Transverse colon (tissue), 4 donors: ENCODE results near the gene STK38L. TPM values are rescaled to one million over a fixed set of nuclear protein-coding genes. Genes with fewer than 3 reads are reported as not detected.

Source experiments
- DNase-seq: peaks from one replicate; pipeline ENCODE4 v3.0.0-alpha.2; 2019
- H3K27ac ChIP-seq, 4 donors: fragments of 200-600 bp; sonication (generic); 2 replicates each; pipeline ENCODE4 v1.5.1; 2016 to 2018; ENCODE audit warnings: inconsistent platforms in 4 of 4
- H3K27me3 ChIP-seq: fragments of 200-600 bp; sonication (generic); 2 replicates; pipeline ENCODE4 v1.5.1; 2017; ENCODE audit warnings: inconsistent platforms
- H3K36me3 ChIP-seq, 4 donors: fragments of 200-600 bp; sonication (generic); 2 replicates each; pipeline ENCODE4 v1.5.1; 2017 to 2019; ENCODE audit warnings: inconsistent platforms in 4 of 4
- H3K4me1 ChIP-seq, 4 donors: fragments of 200-600 bp; sonication (generic); 2 replicates each; pipeline ENCODE4 v1.5.1; 2017 to 2020; ENCODE audit warnings: inconsistent platforms in 4 of 4
- H3K4me3 ChIP-seq, 4 donors: fragments of 200-600 bp; sonication (generic); 1 replicate in 1 of 4; 2 replicates in 3 of 4; pipeline versions ENCODE4 v1.5.1 to v1.6.1; 2017 to 2019; ENCODE audit warnings: inconsistent platforms in 4 of 4
- H3K9me3 ChIP-seq, 2 donors: fragments of 200-600 bp; sonication (generic); 2 replicates each; pipeline ENCODE4 v1.5.1; 2017 to 2019; ENCODE audit warnings: inconsistent platforms in 2 of 2
- EP300 ChIP-seq: sonication (generic); formaldehyde crosslinking; IDR thresholded peaks from one replicate; pipeline ENCODE4 v1.6.1; 2017; ENCODE audit warnings: antibody characterized with exemption, low read depth
- POLR2A ChIP-seq: fragments of 450-650 bp; IDR thresholded peaks from one replicate; pipeline ENCODE4 v1.6.1; 2016; ENCODE audit warnings: antibody characterized with exemption, mild to moderate bottlenecking, moderate library complexity
- POLR2AphosphoS5 ChIP-seq, 3 donors: sonication (generic); formaldehyde crosslinking; IDR thresholded peaks; one replicate each; pipeline ENCODE4 v1.6.1; 2016; ENCODE audit warnings: antibody characterized with exemption in 3 of 3
- WGBS, 2 donors: methylation state at CpG; one replicate each; pipeline ENCODE4 v1.1.5; 2018; ENCODE audit warnings: low coverage in 1 of 2; 5-methylcytosine and 5-hydroxymethylcytosine counted together
- in situ Hi-C, 4 donors: fragments of 200-750 bp; cut with MboI; loops; one replicate each; pipeline versions ENCODE4 v1.15.0 to v1.15.1; 2017; ENCODE audit warnings: low sequenced_read_pairs in 3 of 4, low pct_ligation_motif_present in 1 of 4, low pct_unique_long_range_greater_than_20kb in 1 of 4
- intact Hi-C: fragments of 100-400 bp; cut with DNase I; formaldehyde crosslinking; loops from one replicate; pipeline ENCODE4 v1.15.1; 2023; ENCODE audit warnings: low total_unique reads
- total RNA-seq, 4 donors: library from RNA; depleted of rRNA; stranded (reverse); fragments of >200 nt; gene quantifications; one replicate each; pipeline ENCODE4 v1.1.0, GENCODE V29; 2016
- TF ChIP-seq, protein P1 (sequence below), 5 experiments: fragments of 200-600 bp in 3 of 5; fragments of 450-650 bp in 2 of 5; sonication (generic) in 3 of 5; IDR thresholded peaks; 1 replicate in 2 of 5; 2 replicates in 3 of 5; pipeline ENCODE4 v1.5.1; 2016 to 2017; ENCODE audit warnings: antibody characterized with exemption in 5 of 5, inconsistent platforms in 3 of 5, mild to moderate bottlenecking in 2 of 5, moderate library complexity in 1 of 5

Gene STK38L
- total RNA-seq, 4 donors from 2014 or later = 18.5 to 51.8 (median 40.9) TPM

DNA sequence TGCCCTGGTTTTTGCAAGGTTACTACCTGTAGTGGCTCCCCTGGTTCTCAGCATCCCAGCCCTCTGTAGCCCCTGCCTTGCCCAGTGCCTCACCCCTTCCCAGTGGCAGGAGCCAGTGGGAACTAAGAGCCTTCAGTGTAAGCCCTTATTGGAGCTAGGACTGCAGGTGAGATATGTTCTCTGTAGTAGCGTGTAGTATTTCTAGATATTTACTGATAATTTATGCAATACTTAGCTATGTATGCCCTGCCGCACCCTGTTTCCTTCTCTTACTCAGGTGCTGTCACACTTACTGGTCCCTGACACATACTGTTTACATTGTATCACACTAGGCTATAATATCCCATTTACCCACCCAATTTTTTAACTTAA is 92.2 kb downstream of the STK38L start:
- Histone ChIP-seq H3K9me3 (no peaks in the 10 kb centered on the region), H3K36me3 (no peaks in the 10 kb centered on the region), H3K4me1 (peaks cover 0 to 22% (median 13%) of the 10 kb centered on the region in 4 donors), H3K27me3 (peaks cover 20% of the 10 kb centered on the region), H3K27ac (no peak overlapping the region), H3K4me3 (no peak overlapping the region)
- TF ChIP-seq POLR2A = no peak
- no peak for TF ChIP-seq POLR2AphosphoS5 (IDR thresholded peaks at IDR 0.05)
- TF ChIP-seq EP300 = no peak
- TF ChIP-seq, protein P1, sequence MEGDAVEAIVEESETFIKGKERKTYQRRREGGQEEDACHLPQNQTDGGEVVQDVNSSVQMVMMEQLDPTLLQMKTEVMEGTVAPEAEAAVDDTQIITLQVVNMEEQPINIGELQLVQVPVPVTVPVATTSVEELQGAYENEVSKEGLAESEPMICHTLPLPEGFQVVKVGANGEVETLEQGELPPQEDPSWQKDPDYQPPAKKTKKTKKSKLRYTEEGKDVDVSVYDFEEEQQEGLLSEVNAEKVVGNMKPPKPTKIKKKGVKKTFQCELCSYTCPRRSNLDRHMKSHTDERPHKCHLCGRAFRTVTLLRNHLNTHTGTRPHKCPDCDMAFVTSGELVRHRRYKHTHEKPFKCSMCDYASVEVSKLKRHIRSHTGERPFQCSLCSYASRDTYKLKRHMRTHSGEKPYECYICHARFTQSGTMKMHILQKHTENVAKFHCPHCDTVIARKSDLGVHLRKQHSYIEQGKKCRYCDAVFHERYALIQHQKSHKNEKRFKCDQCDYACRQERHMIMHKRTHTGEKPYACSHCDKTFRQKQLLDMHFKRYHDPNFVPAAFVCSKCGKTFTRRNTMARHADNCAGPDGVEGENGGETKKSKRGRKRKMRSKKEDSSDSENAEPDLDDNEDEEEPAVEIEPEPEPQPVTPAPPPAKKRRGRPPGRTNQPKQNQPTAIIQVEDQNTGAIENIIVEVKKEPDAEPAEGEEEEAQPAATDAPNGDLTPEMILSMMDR (IDR thresholded peaks at IDR 0.05) = no peak
- in situ Hi-C loops (no loop called here), intact Hi-C loops (no loop called here)
- 69 to 90% methylated on average over 2 of the region's 2 CpGs for WGBS, 2 donors
- DNase-seq = no peak

DNA sequence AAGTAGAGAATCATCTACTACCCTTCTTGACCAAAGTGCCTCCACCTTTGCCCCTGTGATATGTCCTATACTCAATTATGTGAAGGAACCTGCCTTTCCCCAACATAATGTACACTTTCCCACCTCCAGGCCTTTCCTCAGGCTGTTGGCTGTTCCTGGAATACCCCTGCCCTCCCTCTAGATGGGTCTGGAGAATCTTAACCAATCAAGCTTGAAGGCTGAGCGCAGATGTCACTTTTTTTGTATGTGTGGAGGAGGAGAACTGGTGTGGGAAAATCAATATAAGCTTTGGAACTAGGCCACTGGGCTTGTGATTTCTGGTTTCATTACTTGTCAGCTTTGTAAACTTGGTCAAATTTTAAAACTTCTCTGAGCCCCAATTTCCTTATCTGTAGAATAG is 93.3 kb downstream of the STK38L start:
- DNase-seq = no peak
- intact Hi-C loops = no loop called here
- Histone ChIP-seq H3K36me3 (no peaks in the 10 kb centered on the region), H3K27ac (no peak overlapping the region), H3K9me3 (no peaks in the 10 kb centered on the region), H3K4me1 (peaks cover 0 to 13% (median 7%) of the 10 kb centered on the region in 4 donors), H3K27me3 (peaks cover 14% of the 10 kb centered on the region), H3K4me3 (no peak overlapping the region)
- 92% methylated on average over 1 of the region's 1 CpG; no CpG with 5 or more reads in 1 of the 2 donors for WGBS, 2 donors
- in situ Hi-C loops = no loop called here
- no peak for TF ChIP-seq POLR2AphosphoS5 (IDR thresholded peaks at IDR 0.05)
- no peak for TF ChIP-seq POLR2A
- no peak for TF ChIP-seq EP300
- TF ChIP-seq, protein P1 (IDR thresholded peaks at IDR 0.05) = no peak

DNA sequence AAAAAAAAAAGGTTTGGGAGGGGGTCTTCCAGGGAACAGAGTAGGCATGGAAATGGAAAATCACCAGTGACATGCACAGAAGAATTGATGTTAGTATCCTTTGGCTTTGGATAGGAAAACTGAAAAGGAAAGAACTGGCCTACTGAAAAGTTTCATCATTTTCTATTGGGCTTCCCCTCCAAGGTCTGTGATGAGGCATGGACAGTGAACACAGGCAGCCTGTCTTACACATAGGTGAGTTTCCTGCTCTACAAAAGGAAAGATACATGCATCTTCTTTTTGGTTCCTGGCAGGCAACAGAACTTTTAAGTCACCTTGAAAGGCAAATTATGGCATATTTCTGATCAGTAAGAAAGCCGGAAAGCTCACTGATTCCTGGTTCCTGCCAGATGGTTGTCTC is 94.4 kb downstream of the STK38L start:
- in situ Hi-C loops = no loop called here
- WGBS, 2 donors = 91 to 100% methylated on average over 1 of the region's 1 CpG

DNA sequence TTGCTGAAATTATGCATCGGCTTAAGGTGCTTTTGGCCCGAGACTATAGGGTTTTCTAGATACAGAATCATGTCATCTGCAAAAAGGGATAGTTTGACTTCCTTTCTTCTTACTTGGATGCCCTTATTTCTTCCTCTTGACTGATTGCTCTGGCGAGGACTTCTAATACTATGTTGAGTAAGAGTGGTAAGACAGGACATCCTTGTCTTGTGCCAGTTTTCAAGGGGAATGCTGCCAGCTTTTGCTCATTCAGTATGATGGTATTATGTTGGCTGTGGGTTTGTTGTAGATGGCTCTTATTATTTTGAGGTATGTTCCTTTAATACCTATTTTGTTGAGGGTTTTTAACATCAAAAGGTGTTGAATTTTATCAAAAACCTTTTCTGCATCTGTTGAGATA is 96.9 kb downstream of the STK38L start:
- Histone ChIP-seq H3K36me3 (no peaks in the 10 kb centered on the region), H3K27me3 (no peaks in the 10 kb centered on the region), H3K9me3 (no peaks in the 10 kb centered on the region), H3K4me3 (no peak overlapping the region), H3K4me1 (no peaks in the 10 kb centered on the region), H3K27ac (no peak overlapping the region)
- WGBS, 2 donors = 94% methylated on average over 3 of the region's 3 CpGs; no CpG with 5 or more reads in 1 of the 2 donors
- intact Hi-C loops = no loop called here
- in situ Hi-C loops = no loop called here
- TF ChIP-seq POLR2A (no peak), EP300 (no peak), POLR2AphosphoS5 (IDR thresholded peaks at IDR 0.05) (no peak)
- TF ChIP-seq, protein P1 (IDR thresholded peaks at IDR 0.05) = no peak
- no peak for DNase-seq

More for the DNA sequence above, 94.4 kb downstream of the STK38L start:
- peaks cover 4% of the 10 kb centered on the region for H3K27me3 ChIP-seq
- H3K4me1 ChIP-seq = peaks cover 0 to 9% (median 4%) of the 10 kb centered on the region in 4 donors
- no peaks in the 10 kb centered on the region for H3K9me3 ChIP-seq
- no peak overlapping the region for H3K27ac ChIP-seq
- no peak for DNase-seq
- TF ChIP-seq POLR2AphosphoS5 (IDR thresholded peaks at IDR 0.05) (no peak), EP300 (no peak), POLR2A (no peak)
- TF ChIP-seq, protein P1 (IDR thresholded peaks at IDR 0.05) = no peak
- H3K36me3 ChIP-seq = no peaks in the 10 kb centered on the region
- no peak overlapping the region for H3K4me3 ChIP-seq
- intact Hi-C loops = no loop called here
